Breast epithelium (tissue), 4 donors: ENCODE measurements around the gene NUMBL. TPM values are rescaled to one million over a fixed set of nuclear protein-coding genes. Genes with fewer than 3 reads are reported as not detected.
"Not testable (repeated sequence)": the region's sequence is repeated elsewhere in the genome, so short reads cannot be mapped to it uniquely, and the experiment has no call there.

Experiments
- DNase-seq, 2 donors: peaks; one replicate each; pipeline ENCODE4 v3.0.0-alpha.2; 2019; ENCODE audit warnings: low spot score in 2 of 2
- H3K27ac ChIP-seq, 2 donors: fragments of 200-600 bp; sonication (generic) in 1 of 2; one replicate each; pipeline ENCODE4 v1.5.1; 2016 to 2019; ENCODE audit warnings: mild to moderate bottlenecking in 1 of 2
- H3K27me3 ChIP-seq, 2 donors: fragments of 200-600 bp; sonication (generic) in 1 of 2; one replicate each; pipeline versions ENCODE4 v1.5.1 to v1.6.0; 2017 to 2019; ENCODE audit warnings: control low read depth in 1 of 2, mild to moderate bottlenecking in 1 of 2
- H3K36me3 ChIP-seq: fragments of 200-600 bp; one replicate; pipeline ENCODE4 v1.5.1; 2019
- H3K4me1 ChIP-seq, 2 donors: fragments of 200-600 bp; sonication (generic); one replicate each; pipeline ENCODE4 v1.5.1; 2016 to 2019; ENCODE audit warnings: control low read depth in 1 of 2
- H3K4me3 ChIP-seq, 3 donors: fragments of 200-600 bp; sonication (generic); 1 replicate in 2 of 3; 2 replicates in 1 of 3; pipeline ENCODE4 v1.5.1; 2016 to 2019; ENCODE audit warnings: mild to moderate bottlenecking in 3 of 3, moderate library complexity in 2 of 3
- H3K9me3 ChIP-seq, 2 donors: fragments of 200-600 bp; sonication (generic) in 1 of 2; one replicate each; pipeline ENCODE4 v1.5.1; 2016 to 2019; ENCODE audit warnings: control low read depth in 1 of 2
- CTCF ChIP-seq, 3 donors: fragments of 450-650 bp; IDR thresholded peaks; one replicate each; pipeline ENCODE4 v1.5.1; 2016 to 2017; ENCODE audit warnings: antibody characterized with exemption in 3 of 3, mild to moderate bottlenecking in 3 of 3, moderate library complexity in 3 of 3
- POLR2A ChIP-seq: fragments of 450-650 bp; IDR thresholded peaks from one replicate; pipeline ENCODE4 v1.6.1; 2016; ENCODE audit warnings: antibody characterized with exemption, mild to moderate bottlenecking, moderate library complexity
- POLR2AphosphoS5 ChIP-seq, 3 donors: sonication (generic); formaldehyde crosslinking; IDR thresholded peaks; one replicate each; pipeline ENCODE4 v1.6.1; 2017; ENCODE audit warnings: antibody characterized with exemption in 3 of 3
- intact Hi-C: fragments of 100-400 bp; cut with DNase I; formaldehyde crosslinking; loops from one replicate; pipeline ENCODE4 v1.15.1; 2023; ENCODE audit warnings: low total_unique reads
- total RNA-seq, 3 donors: library from RNA; depleted of rRNA; stranded (reverse); fragments of >200 nt; gene quantifications; one replicate each; pipeline ENCODE4 v1.1.0, GENCODE V29; 2016

Gene NUMBL
- total RNA-seq, 3 donors from 2014 or later, result 24.6 to 34.7 (median 30.9) TPM

- no peak for TF ChIP-seq POLR2A
- TF ChIP-seq CTCF (IDR thresholded peaks at IDR 0.05), result no peak
- no peak for TF ChIP-seq POLR2AphosphoS5 (IDR thresholded peaks at IDR 0.05)
- peaks cover 8% of the 10 kb centered on the region for H3K36me3 ChIP-seq
- H3K4me3 ChIP-seq, result no peak overlapping the region
- H3K27ac ChIP-seq, result no peak overlapping the region
- H3K9me3 ChIP-seq, result no peaks in the 10 kb centered on the region
- DNase-seq, result no peak
- no peaks in the 10 kb centered on the region for H3K27me3 ChIP-seq
- intact Hi-C loops, result no loop called here
- H3K4me1 ChIP-seq, result no peaks in the 10 kb centered on the region
Observed at GRCh38 chr19:40733149-40733548, 42.7 kb upstream of the NUMBL start.

GRCh38 chr19:40732304-40732703 lies 41.9 kb upstream of the NUMBL start:
- H3K4me3 ChIP-seq, H3K4me1 ChIP-seq, intact Hi-C loops, DNase-seq, H3K27me3 ChIP-seq, H3K27ac ChIP-seq, H3K9me3 ChIP-seq: not testable (repeated sequence)
- H3K36me3 ChIP-seq, result peaks cover 12% of the 10 kb centered on the region

- H3K4me3 ChIP-seq, H3K27ac ChIP-seq, intact Hi-C loops, H3K4me1 ChIP-seq, H3K27me3 ChIP-seq, DNase-seq, H3K9me3 ChIP-seq: not testable (repeated sequence)
- peaks cover 12% of the 10 kb centered on the region for H3K36me3 ChIP-seq
Observed at GRCh38 chr19:40730065-40730464, 39.6 kb upstream of the NUMBL start.

- Histone ChIP-seq H3K36me3 (peaks cover 4% of the 10 kb centered on the region), H3K27me3 (no peaks in the 10 kb centered on the region), H3K4me3 (no peak overlapping the region), H3K27ac (no peak overlapping the region), H3K4me1 (peaks cover 0 to 11% of the 10 kb centered on the region in 2 donors), H3K9me3 (no peaks in the 10 kb centered on the region)
- intact Hi-C loops, result no loop called here
- no peak for TF ChIP-seq POLR2A
- no peak for TF ChIP-seq CTCF (IDR thresholded peaks at IDR 0.05)
- TF ChIP-seq POLR2AphosphoS5 (IDR thresholded peaks at IDR 0.05), result no peak
- DNase-seq, result no peak
Observed at GRCh38 chr19:40726279-40726678, 35.8 kb upstream of the NUMBL start.

- Histone ChIP-seq H3K36me3 (peaks cover 4% of the 10 kb centered on the region), H3K9me3 (no peaks in the 10 kb centered on the region), H3K27ac (peak overlapping the region; percentile 53 to 62), H3K4me3 (peak overlapping the region in 1 of 3 donors; percentile 17), H3K4me1 (peaks cover 0 to 15% of the 10 kb centered on the region in 2 donors), H3K27me3 (no peaks in the 10 kb centered on the region)
- no peak for DNase-seq
- TF ChIP-seq POLR2A (no peak), POLR2AphosphoS5 (IDR thresholded peaks at IDR 0.05) (no peak), CTCF (IDR thresholded peaks at IDR 0.05) (no peak)
- intact Hi-C loops, result no loop called here
Observed at GRCh38 chr19:40724855-40725254, 34.4 kb upstream of the NUMBL start.

GRCh38 chr19:40724315-40724714 lies 33.9 kb upstream of the NUMBL start:
- H3K9me3 ChIP-seq, result no peaks in the 10 kb centered on the region
- peak overlapping the region; percentile 30 to 62 for H3K27ac ChIP-seq
- H3K4me1 ChIP-seq, result peaks cover 0 to 15% of the 10 kb centered on the region in 2 donors
- TF ChIP-seq CTCF (IDR thresholded peaks at IDR 0.05) (no peak), POLR2AphosphoS5 (IDR thresholded peaks at IDR 0.05) (no peak), POLR2A (no peak)
- H3K4me3 ChIP-seq, result peak overlapping the region in 1 of 3 donors; percentile 1
- peaks cover 4% of the 10 kb centered on the region for H3K36me3 ChIP-seq
- intact Hi-C loops, result no loop called here
- H3K27me3 ChIP-seq, result no peaks in the 10 kb centered on the region
- no peak for DNase-seq
